ENCODE data around the gene PTPRQ. TPM values are rescaled to one million over a fixed set of nuclear protein-coding genes. Genes with fewer than 3 reads are reported as not detected.

PTPRQ gene
- total RNA-seq, 1 donor from 2014 or later, result 0.07 TPM

- Histone ChIP-seq H3K4me2 (no peak overlapping the region), H3K79me2 (ENCODE audit: low read depth) (no peaks in the 10 kb centered on the region), H2AFZ (replicated peaks) (no peak overlapping the region), H3K9me3 (ENCODE audit: low read depth) (no peaks in the 10 kb centered on the region), H3K27ac (no peak overlapping the region), H3K36me3 (no peaks in the 10 kb centered on the region), H3K4me3 (no peak overlapping the region), H3F3A (ENCODE audit: low read depth) (no peaks in the 10 kb centered on the region), H3K27me3 (no peaks in the 10 kb centered on the region), H3K4me1 (no peaks in the 10 kb centered on the region), H3K9ac (no peak overlapping the region), H4K20me1 (ENCODE audit: low read depth) (no peaks in the 10 kb centered on the region)
- Mint-ChIP-seq H3K4me3 (no peak overlapping the region), H3K27me3 (ENCODE audit: insufficient read depth, low read depth) (no peaks in the 10 kb centered on the region), H3K36me3 (no peaks in the 10 kb centered on the region), H3K4me1 (no peaks in the 10 kb centered on the region), H3K9me3 (no peaks in the 10 kb centered on the region), H3K27ac (no peak overlapping the region)
- DNase-seq (ENCODE audit: low spot score), result no peak
- TF ChIP-seq EZH2phosphoT487 (IDR thresholded peaks at IDR 0.05) (no peak), CTCF (IDR thresholded peaks at IDR 0.05) (peak; percentile 48), EZH2 (IDR thresholded peaks at IDR 0.05) (no peak)
Observed at GRCh38 chr12:80607361-80608135, 163.5 kb downstream of the PTPRQ start.

- Histone ChIP-seq H3K4me2 (no peak overlapping the region), H3K27me3 (no peaks in the 10 kb centered on the region), H3K27ac (no peak overlapping the region), H3K36me3 (no peaks in the 10 kb centered on the region), H3K9me3 (ENCODE audit: low read depth) (no peaks in the 10 kb centered on the region), H3K4me1 (no peaks in the 10 kb centered on the region), H3K4me3 (no peak overlapping the region), H3K79me2 (ENCODE audit: low read depth) (no peaks in the 10 kb centered on the region), H2AFZ (replicated peaks) (no peak overlapping the region), H3K9ac (no peak overlapping the region), H4K20me1 (ENCODE audit: low read depth) (no peaks in the 10 kb centered on the region), H3F3A (ENCODE audit: low read depth) (no peaks in the 10 kb centered on the region)
- no peak for DNase-seq (ENCODE audit: low spot score)
- no peak overlapping the region for H3K27ac Mint-ChIP-seq
- no peaks in the 10 kb centered on the region for H3K9me3 Mint-ChIP-seq
- no peaks in the 10 kb centered on the region for H3K27me3 Mint-ChIP-seq (ENCODE audit: insufficient read depth, low read depth)
- H3K4me1 Mint-ChIP-seq, result no peaks in the 10 kb centered on the region
- TF ChIP-seq EZH2 (IDR thresholded peaks at IDR 0.05) (no peak), CTCF (IDR thresholded peaks at IDR 0.05) (no peak), EZH2phosphoT487 (IDR thresholded peaks at IDR 0.05) (no peak)
- H3K36me3 Mint-ChIP-seq, result no peaks in the 10 kb centered on the region
- no peak overlapping the region for H3K4me3 Mint-ChIP-seq
Observed at GRCh38 chr12:80617733-80618132, 173.7 kb downstream of the PTPRQ start.

GRCh38 chr12:80620281-80620680, 176.2 kb downstream of the PTPRQ start:
- no peak overlapping the region for H3K4me3 ChIP-seq
- H3K79me2 ChIP-seq (ENCODE audit: low read depth), result no peaks in the 10 kb centered on the region
- H3K27me3 Mint-ChIP-seq (ENCODE audit: insufficient read depth, low read depth), result no peaks in the 10 kb centered on the region
- H3K9ac ChIP-seq, result no peak overlapping the region
- no peaks in the 10 kb centered on the region for H3K9me3 ChIP-seq (ENCODE audit: low read depth)
- no peaks in the 10 kb centered on the region for H3K9me3 Mint-ChIP-seq
- no peaks in the 10 kb centered on the region for H4K20me1 ChIP-seq (ENCODE audit: low read depth)
- H3K4me3 Mint-ChIP-seq, result no peak overlapping the region
- no peak overlapping the region for H3K27ac Mint-ChIP-seq
- no peaks in the 10 kb centered on the region for H3K36me3 Mint-ChIP-seq
- H3K4me2 ChIP-seq, result no peak overlapping the region
- H2AFZ ChIP-seq (replicated peaks), result no peak overlapping the region
- H3F3A ChIP-seq (ENCODE audit: low read depth), result no peaks in the 10 kb centered on the region
- H3K4me1 Mint-ChIP-seq, result no peaks in the 10 kb centered on the region
- no peaks in the 10 kb centered on the region for H3K36me3 ChIP-seq
- no peak for TF ChIP-seq EZH2 (IDR thresholded peaks at IDR 0.05)
- TF ChIP-seq CTCF (IDR thresholded peaks at IDR 0.05), result no peak
- no peak for TF ChIP-seq EZH2phosphoT487 (IDR thresholded peaks at IDR 0.05)
- no peak overlapping the region for H3K27ac ChIP-seq
- no peak for DNase-seq (ENCODE audit: low spot score)
- no peaks in the 10 kb centered on the region for H3K4me1 ChIP-seq
- no peaks in the 10 kb centered on the region for H3K27me3 ChIP-seq

All from neural progenitor cell (in vitro differentiated cells).